NK-92 treated with Interleukin-12 subunit alpha and Interleukin-12 subunit beta, amount 100 ng/mL, for 24 hours (cell line): ENCODE results near the gene EPB41L4B.

Experiments used
- DNase-seq: peaks from one replicate; lab custom pipeline; 2025; lab: John Stamatoyannopoulos, UW

The EPB41L4B gene

DNA sequence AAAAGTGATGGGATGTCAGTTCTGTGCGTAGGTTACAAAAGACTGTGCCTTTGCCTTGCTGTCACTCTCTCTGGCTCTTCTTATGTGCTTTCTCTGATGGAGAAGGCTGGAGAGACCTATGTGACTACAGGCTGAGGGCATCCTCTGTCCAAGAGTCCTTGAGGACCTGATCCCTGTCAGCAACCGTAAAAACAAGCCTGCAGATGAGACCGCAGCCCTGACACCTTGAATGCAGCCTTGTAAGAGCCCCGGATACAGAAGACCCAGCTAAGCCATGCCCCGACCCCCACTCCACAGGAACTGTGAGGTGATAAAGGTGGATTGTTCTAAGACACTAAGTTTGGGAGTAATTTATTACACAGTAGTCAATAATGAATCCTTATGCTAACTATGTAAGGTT is 121.2 kb downstream of the EPB41L4B start:
- DNase-seq = no peak

DNA sequence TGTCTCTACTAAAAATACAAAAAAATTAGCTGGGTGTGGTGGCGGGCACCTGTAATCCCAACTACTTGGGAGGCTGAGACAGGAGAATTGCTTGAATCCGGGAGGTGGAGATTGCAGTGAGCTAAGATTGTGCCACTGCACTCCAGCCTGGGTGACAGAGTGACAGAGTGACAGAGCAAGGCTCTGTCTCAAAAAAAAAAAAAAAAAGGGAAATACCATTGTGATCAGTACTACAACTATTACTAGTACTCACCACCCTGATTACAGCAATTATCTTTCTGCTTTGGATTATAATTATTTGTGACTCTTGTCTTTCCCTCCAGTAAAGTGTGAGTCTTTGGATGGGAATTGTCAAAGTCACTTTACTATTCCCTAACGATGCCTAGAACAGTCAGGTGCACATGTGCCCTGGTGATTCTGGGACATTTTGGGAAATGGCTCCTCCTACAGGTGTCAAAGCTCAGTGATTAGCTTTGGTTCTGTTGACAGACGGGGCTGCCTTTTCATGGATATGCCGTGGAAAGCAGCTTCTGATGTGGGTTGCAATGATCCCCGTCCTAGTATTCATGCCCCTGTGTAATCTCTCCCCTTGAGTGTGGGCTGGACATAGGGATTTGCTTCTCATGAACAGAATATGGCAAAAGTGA is 122.0 kb downstream of the EPB41L4B start:
- DNase-seq = no peak

DNA sequence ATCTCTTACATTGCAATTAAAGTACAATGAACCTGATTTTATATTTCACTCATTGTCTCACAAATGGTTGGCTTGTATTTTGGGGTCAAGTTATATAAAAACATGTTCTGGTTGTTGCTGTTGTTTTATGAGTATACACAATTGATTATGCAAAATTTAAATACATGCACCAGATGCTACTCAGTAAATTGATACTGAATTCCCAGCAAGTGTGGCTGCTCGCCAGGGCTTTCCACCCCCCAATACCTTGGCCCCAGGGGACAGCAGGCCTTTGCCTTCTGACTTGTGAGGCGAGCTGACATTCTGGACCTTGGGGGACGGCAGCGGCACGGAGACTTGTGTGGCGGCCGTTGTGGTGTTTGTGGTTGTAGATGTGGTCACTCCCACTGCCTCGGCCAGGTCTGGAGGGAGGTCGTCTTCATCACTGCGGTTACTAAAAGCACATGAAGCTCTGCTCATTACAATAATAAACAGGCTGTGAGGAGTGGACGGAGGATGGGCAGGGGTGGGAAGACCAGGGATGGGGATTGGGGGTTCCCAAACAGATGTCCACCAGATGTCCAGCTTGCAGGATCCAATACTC is 126.8 kb downstream of the EPB41L4B start:
- DNase-seq = no peak

DNA sequence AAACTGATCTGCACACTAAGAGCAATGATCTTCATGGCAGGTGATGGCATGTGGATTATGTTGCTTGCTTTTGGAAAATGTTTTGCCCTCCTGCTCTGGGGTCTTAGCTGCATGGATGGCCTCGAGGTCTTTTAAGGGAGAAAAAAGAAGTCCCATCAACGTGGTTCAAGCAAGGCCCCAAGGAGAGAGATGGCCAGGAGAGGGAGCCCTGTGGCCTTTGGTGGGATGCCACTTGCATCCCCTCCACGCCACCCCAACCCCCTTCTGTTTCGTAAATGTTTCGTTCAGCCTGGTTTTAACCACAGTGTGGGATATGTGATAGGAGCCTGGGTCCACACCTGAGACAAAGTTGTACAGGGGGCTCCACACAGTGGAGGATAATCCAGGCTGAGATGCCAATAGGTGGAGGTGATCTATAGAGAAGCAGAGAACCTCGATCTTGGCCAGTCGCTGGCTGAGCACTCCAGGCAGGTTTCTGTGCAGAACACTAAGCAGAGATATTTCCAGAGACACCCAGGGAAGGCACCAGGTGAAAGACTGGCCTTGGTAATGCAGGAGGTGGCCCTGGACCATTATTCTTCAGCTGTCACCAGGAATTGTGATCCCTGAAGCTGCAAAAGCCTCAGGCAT is 128.0 kb downstream of the EPB41L4B start:
- no peak for DNase-seq

DNA sequence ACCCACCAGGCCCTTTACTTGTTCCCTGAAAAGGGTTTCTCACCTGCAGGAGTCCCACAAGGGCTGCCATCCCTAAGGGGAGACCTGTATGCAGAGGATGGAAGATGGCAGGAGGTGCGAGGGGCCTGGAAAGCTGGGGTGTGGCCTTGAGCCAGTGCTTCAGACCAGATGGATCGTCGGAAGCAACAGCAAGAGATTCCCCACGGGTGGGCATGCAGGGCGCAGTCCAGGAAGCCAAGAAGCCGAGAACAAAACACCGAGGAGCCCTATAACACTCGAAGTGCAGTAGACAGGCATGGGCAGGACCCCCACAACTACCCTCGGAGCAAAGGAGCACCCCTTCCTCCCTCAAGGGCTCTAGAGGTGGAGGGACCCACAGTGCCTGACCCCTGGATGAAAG is 129.1 kb downstream of the EPB41L4B start:
- DNase-seq = no peak

DNA sequence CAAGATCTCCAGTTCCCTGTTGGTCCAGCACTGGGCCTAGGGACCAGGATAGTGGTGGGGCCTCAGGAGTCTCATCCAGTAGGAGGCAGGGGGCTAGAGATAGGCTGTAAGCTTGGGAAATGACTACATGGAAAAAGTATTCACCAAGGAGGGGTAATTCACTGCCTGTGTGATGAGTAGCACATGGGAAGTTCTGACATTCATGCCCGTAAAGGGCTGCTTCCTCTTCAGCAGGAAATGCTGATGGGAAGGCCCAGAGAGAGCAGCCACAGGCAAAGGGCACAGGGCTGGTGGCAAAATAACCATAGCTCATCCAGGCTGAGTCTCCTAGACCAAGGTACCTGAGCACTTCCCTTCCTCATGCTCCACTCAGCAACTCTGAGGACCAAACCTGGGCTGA is 130.7 kb downstream of the EPB41L4B start:
- DNase-seq = no peak

DNA sequence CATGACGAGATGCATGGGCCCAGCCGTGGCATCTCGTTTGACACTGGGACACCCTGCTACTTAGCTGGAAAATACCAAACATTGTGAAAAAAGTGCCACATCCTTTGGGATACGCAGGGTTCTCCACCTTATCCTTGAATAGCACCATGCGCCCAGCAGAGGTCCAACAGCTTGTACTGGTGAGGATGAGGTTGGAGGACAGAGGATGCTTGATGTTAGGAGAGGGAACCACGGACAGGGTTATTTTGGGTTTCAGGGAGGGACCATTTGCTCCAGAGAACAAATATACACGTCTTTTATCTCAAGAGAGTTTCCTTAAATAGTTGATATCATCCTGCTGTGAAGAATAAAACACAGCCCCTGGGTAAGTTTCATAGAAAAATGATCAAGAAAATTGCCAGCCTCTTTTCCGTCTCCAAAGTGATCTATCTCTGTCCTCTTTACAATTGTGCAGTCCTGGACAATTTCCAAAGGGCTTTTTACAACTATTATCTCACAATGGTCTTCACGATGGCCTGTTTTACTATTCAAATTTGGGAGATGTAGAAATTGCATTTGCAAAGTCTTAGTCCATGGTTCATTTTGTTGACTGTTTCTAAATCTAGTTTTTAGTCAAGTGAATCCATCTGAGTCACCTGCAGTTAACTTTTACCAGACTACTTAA is 133.9 kb downstream of the EPB41L4B start:
- no peak for DNase-seq

DNA sequence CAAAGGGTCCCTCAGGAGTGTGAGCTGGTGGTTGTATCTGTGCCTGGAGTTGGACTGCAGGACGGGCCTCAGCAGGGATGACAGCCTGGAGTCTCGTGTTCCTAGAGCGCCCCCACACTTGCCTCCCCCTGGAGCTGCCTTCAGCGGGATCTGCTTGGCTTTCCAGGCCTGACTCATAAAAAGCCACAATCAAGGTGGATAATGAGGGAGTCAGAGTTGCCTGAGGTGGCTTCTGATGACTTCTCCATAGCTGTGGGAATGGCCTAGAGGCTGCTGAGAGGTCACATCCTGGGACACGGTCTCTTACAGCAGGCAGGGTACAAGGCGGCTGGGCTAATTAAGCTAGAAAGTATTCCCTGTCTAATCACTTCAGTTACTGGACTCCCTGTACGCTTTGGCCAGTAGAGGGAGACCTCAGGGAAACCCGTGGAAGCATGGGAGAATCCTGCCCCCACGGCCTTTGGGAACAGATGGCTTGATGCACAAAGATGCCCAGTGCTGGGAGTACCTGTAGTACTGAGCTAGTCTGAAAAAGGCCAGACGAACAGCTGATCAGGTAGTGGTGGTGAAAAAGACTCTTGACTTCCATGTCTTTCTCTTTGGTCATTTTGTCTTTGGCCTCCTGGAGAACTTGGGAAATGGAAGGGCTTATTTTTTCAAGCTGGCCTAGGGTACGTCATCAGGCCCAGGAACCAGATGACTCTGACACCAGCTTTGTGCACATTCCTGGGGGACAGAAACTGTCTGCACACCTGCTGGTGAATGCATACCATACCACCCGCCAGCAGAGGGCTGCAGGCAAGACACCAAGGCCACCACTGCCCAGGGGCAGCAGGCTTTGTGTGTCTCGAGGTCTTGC is 137.7 kb downstream of the EPB41L4B start:
- DNase-seq = no peak

DNA sequence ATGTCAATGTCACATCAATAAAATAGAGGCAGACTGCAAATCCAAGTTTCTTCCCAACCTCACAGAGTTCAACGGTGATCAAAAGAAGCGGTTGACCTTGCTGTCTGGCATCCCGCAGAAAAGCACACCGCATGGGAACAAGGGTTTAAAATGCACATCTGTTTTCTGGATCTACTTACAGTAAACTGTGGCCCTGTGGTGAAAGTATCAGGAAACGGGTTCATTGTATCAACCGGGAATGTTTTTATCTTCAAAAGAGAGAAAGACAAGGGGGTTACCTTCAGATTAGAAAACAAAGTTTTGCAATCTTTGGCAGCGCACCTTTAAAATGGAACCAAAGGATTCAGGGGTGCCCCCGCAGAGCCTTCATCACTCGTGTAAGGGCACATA is 138.3 kb downstream of the EPB41L4B start:
- DNase-seq = no peak

DNA sequence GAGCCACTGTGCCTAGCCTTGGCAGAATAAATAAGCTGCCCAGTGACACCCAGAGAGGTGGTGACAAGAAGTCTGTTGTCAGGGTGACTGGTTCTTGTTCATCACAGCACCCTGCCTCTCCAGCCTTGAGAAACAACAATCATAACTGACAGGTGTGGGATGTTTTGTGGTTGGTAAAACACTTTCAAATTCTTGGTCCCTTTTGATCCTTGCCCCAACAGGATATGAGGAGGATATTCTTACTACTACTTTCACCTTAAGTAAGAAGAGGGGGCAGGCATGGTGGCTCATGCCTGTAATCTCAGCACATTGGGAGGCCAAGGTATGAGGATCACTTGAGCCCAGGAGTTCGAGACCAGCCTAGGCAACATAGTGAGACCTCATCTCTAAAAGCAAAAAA is 139.6 kb downstream of the EPB41L4B start:
- DNase-seq = no peak

DNA sequence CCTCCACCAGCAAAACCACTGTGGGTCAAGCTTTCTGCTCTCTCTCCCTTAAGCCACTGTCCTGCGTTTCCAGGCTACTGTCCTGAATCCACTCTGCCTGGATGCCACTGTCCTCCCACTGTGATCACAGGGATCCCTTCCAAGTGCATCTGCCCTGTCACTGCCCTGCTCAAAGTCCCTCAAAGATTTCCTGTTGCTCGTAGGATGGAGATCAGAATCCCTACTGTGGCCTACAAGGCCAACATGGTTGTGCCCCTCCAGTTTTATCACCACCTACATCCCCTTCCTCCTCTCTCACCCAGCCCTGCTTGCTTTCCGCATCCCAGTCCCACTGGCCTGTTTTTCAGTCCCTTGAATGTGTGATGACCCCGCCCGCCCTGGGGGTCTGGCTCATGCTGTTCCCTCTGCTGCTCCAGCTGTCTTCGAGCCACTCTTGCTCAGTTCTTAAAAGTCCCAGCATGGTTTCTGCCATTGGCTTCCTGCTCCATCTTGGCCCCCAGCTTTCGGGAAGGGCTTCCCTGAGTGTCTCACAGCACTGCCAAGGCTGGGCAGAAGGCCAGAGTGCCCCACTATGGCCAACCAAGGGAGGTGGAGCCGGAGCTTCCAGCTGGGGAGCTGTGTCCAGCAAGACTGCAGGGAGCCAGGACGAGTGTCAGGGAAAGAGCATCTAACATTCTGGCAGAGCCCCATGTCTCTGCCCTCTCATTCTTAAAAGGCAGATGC is 140.9 kb downstream of the EPB41L4B start:
- DNase-seq = no peak

DNA sequence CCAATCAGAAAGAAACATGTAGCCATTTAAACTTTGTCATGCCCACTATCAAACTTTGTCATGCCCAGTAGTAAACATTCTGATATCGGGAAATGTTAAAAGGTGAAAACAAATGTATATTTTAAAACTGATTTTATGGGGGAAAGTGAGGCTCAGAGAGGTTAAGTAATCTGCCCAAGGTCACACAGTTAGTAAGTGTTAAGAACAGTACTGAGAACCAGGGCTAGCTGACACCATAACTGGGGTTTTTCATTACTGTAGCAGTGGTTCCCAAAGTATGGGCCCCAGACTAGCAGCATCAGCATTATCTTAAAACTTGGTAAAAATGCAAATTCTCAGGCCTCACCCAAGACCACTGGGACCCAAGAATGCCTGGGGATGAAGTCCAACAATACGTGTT is 143.9 kb downstream of the EPB41L4B start:
- no peak for DNase-seq

DNA sequence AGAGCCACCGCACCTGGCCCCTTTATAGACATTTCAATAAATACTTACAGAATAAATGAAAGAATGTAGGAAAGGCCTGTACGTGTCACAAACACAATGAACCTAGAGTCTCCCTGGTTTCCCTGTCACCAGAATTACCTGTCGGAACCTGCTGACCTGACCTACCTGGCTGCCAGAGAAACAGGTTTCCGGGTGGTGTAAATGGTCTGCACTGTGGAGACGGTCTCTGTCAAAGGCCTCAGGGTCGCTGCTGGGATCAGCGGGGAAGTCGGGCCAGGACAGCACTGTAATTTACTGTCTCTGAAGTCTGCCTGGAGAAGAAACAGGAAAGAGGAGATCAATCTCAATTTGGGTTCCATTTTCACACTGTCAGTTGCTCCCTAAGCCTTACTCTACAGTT is 144.5 kb downstream of the EPB41L4B start:
- DNase-seq = no peak

DNA sequence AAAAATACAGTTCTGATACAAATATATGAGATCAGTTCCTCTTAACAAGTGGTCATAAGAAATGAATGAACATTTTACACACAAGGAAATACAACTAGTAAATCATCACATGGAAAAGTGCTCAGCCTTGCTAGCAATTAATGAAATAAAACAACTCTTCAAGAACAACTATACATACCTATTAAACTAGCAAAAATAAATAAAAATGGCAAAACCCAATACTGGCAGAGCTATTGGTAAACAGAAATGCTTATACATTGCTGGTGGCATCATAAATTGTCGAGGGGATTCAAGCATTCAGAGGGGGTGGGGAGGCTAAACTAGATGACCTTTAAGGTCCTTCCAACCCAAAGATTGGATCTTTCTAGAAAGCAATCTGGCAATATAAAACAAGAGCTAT is 147.9 kb downstream of the EPB41L4B start:
- DNase-seq = no peak

DNA sequence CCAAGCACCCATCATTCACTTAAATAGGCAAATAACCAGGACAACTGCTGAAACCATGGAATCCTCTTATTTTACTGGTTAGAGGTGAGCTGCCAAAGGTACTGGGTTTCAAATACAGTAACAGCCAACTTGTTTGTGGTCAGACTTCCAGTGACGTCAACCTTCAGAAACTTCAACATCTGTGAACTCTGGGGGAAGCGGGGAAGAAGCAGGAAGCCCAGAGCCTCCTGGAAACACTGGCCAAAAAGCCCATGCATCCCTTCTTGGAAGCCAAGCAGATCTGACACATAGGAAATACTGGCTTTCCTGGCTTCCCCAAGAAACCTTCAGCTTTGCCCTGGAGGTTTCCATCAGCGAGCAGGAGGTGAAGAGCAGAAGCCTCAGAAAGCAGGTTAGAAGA is 148.9 kb downstream of the EPB41L4B start:
- DNase-seq = no peak

DNA sequence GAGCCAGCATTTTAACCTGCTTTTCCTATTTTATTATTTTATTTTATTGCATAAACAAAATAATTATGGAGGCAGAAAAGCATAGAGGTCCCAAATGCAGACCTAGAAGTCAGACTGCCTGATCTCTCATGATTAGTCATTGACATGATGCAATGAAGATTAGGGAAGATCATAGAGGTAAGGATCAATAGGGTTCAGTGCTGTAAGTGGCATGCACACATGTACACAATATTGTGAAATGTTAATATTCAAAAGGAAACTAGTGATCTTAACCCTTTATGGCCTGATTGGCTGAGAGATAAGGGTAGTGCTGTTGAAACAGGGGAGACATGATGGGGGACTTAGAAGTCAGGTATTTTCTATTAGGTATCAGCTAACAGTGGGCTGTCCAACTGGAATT is 152.7 kb downstream of the EPB41L4B start:
- no peak for DNase-seq

DNA sequence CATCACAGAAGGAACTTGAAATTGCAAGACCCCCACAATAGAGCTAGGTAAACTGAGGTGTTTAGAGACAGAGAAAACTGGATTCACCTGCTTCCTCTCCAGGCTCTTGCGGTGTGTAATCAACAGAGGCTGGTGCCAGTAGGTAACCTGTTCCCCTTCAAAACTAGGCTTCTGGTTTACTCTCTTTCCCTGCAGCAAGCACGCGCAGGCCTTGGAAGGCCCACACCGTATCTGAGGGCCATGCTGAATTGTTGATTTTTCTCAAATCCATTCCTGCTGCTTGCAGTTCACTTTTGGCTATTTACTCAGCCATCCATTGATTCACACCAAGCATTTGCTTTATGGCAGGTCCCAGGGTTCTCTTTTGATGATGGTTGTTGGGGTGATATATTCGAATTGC is 153.1 kb downstream of the EPB41L4B start:
- DNase-seq = no peak

DNA sequence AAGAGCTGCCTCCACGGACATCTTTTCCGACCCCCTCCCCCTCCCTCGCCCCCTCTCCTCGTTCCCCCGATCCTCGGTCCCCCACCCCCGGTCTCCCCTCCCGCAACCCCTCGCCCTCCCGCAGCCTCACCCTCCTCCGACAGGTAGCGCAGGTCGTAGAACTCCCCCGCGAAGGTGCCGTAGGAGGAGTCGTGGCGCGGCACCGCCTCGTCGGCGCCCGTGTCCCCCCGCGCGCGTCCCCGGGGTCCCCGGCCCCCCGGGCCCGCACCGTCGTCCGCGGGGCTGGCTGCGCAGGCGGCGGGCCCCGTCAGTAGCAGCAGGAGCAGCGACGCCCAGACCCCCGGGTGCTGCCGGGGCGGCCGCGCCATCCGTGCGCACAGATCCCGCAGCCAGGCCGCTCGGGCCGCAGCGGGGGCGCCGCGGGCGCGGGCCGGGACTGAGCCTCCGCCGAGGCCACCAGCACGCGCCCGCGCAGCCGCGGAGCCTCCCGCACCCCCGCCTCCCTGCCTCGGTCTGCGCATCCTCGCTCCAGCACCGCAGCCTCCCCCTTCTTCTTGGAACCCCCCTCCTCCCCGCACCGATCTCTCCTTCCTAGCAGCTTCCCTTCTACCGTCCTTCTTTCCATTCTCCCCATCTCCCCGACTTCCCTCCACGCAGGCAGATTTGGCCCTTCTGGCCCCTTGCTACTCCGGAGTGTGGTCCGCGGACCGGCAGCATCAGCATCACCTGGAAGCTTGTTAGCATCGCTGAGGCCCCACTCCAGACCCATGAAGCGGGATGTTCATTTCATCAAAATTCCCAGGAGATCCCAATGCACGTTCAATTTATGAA is 153.9 kb downstream of the EPB41L4B start, which contains the start of gene FRRS1L:
Gene FRRS1L (minus strand): TSS at position 479 of the 831 bp plus-strand sequence. CDS start 111 bp downstream, at position 368.
- DNase-seq = no peak

DNA sequence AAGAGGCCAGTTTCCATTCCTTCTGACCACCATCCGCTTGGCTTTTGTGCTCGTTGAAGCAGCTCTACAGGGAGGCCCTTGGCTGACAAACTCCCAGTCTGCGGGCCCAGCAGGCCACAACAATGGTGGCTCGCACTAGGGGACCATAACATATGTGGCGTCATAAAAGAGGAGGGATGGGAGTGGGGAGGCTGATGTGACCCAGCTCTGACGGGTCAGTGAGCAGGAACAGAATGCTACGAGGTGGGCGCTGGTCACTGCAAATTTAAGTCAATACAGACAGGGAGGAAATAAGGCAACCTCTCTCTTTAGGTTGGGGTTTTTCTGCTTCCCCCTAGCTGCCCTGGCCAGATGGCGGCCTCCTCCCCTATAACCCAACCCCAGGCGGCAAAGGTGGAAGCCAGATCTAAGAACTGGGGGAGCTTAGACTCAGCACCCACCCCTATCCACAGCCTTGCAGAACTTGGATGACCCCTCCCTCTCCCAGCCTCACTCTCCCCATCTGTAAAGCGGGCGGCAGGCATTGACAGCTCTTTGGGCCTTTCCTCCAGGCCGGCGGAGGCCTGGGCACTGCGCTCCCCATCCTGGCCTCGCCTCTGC is 154.6 kb downstream of the EPB41L4B start:
- no peak for DNase-seq

DNA sequence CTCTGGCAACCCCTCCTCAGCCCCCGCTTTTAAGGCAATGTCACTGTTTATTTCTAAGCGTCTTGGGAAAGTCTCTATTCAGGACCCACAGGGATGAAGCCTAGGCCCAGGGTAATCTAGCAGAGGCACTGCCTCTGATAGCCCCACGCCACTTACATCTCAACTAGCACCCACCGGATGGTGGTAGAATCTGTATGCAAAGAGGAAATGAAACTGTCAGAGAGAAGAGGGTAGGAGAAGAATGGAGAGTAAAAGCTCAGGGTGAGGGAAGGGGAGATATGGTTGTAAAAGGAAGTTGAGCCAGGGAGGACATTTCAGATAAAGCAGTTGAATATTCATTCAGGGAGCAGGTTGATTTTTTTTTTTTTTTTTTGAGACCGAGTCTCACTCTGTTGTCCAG is 156.8 kb downstream of the EPB41L4B start:
- DNase-seq = no peak
